Colonic mucosa (tissue), 4 donors: ENCODE data around the gene ETNK1. TPM values are rescaled to one million over a fixed set of nuclear protein-coding genes. Genes with fewer than 3 reads are reported as not detected.
"Not testable (repeated sequence)": the region's sequence is repeated elsewhere in the genome, so short reads cannot be mapped to it uniquely, and the experiment has no call there.

Experiments used
- DNase-seq: peaks from one replicate; pipeline ENCODE4 v3.0.0-alpha.2; 2020
- H3K27ac ChIP-seq: fragments of 200-600 bp; one replicate; pipeline ENCODE4 v1.8.0; 2021
- H3K27me3 ChIP-seq: fragments of 200-600 bp; one replicate; pipeline ENCODE4 v1.8.0; 2021
- H3K36me3 ChIP-seq: fragments of 200-600 bp; one replicate; pipeline ENCODE4 v1.8.0; 2021
- H3K4me1 ChIP-seq: fragments of 200-600 bp; one replicate; pipeline ENCODE4 v1.8.0; 2021; ENCODE audit warnings: mild to moderate bottlenecking
- H3K4me3 ChIP-seq: fragments of 200-600 bp; one replicate; pipeline ENCODE4 v1.8.0; 2021
- H3K9ac ChIP-seq, 2 donors: one replicate each; pipeline ENCODE4 v1.7.0; 2013; ENCODE audit warnings: control low read depth in 2 of 2, low read depth in 2 of 2, low read length in 2 of 2
- H3K9me3 ChIP-seq: fragments of 200-600 bp; one replicate; pipeline ENCODE4 v1.8.0; 2021
- CTCF ChIP-seq: fragments of 200-600 bp; IDR thresholded peaks from one replicate; pipeline ENCODE4 v1.8.0; 2022; ENCODE audit warnings: antibody characterized with exemption, mild to moderate bottlenecking
- intact Hi-C: fragments of 100-400 bp; cut with DNase I; formaldehyde crosslinking; loops from one replicate; pipeline ENCODE4 v1.14.1; 2022
- total RNA-seq, 2 donors: library from RNA; stranded (reverse); fragmentation: NEBNext Ultra II Directional in 1 of 2; extraction: Animal tissue kit (Norgen Biotek cat#: 25700) in 1 of 2; gene quantifications; one replicate each; pipeline ENCODE4 v1.2.1, GENCODE V29; 2021
- donor health status: healthy.
- donor health status: DM: no; HTN: no; CAD: no.
- donor health status: DM: no; HTN: no; CAD: no.

ETNK1 gene
- total RNA-seq, 2 donors from 2014 or later = 82.4 to 115 TPM

- H3K9ac ChIP-seq = no peak overlapping the region
- no peaks in the 10 kb centered on the region for H3K4me1 ChIP-seq
- intact Hi-C loops = no loop called here
- TF ChIP-seq CTCF = no peak
- H3K27ac ChIP-seq = no peak overlapping the region
- H3K9me3 ChIP-seq = no peaks in the 10 kb centered on the region
- no peaks in the 10 kb centered on the region for H3K27me3 ChIP-seq
- DNase-seq = no peak
- H3K4me3 ChIP-seq = no peak overlapping the region
- H3K36me3 ChIP-seq = no peaks in the 10 kb centered on the region
Measured at GRCh38 chr12:22609501-22609900, 15.5 kb upstream of the ETNK1 start.

GRCh38 chr12:22610131-22610530 is 14.8 kb upstream of the ETNK1 start:
- no peak overlapping the region for H3K27ac ChIP-seq
- no peak overlapping the region for H3K9ac ChIP-seq
- no peaks in the 10 kb centered on the region for H3K4me1 ChIP-seq
- intact Hi-C loops = no loop called here
- TF ChIP-seq CTCF = no peak
- no peaks in the 10 kb centered on the region for H3K27me3 ChIP-seq
- no peaks in the 10 kb centered on the region for H3K9me3 ChIP-seq
- DNase-seq = no peak
- H3K36me3 ChIP-seq = no peaks in the 10 kb centered on the region
- no peak overlapping the region for H3K4me3 ChIP-seq

GRCh38 chr12:22612822-22613221 is 12.1 kb upstream of the ETNK1 start:
- H3K4me3 ChIP-seq, H3K4me1 ChIP-seq, H3K9me3 ChIP-seq, H3K27me3 ChIP-seq, H3K9ac ChIP-seq, H3K27ac ChIP-seq, H3K36me3 ChIP-seq, DNase-seq, intact Hi-C loops: not testable (repeated sequence)

DNA sequence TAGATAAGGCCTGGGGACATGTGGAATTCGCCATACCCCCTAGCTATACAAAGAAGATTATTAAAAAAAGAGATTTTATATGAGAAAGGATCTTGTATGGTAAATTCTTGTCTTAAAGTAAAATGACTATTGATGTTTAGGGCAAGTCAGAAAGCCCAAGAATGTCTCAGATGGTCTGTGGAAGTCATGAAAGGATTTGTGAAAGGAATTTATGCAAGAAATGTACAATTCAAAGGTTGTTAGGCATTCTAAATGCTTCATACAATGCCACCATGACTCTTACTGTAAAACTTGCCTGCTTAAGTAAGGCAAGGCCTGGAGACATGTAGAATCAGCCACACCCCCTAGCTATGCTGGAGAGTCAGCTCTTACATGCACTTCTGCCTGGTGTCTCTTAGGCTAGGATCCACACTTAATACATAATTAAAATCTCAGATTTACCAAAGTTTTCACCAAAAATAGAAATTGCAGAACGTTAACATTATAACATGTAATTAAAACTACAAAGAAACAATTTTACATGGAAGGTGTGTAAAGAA is 8.9 kb upstream of the ETNK1 start:
- Histone ChIP-seq H3K27me3 (no peaks in the 10 kb centered on the region), H3K27ac (no peak overlapping the region), H3K9ac (no peak overlapping the region), H3K9me3 (no peaks in the 10 kb centered on the region), H3K4me3 (no peak overlapping the region), H3K36me3 (no peaks in the 10 kb centered on the region), H3K4me1 (no peaks in the 10 kb centered on the region)
- no peak for DNase-seq
- TF ChIP-seq CTCF = no peak
- intact Hi-C loops = no loop called here

GRCh38 chr12:22617630-22618029 is 7.3 kb upstream of the ETNK1 start:
- no peak overlapping the region for H3K9ac ChIP-seq
- no peaks in the 10 kb centered on the region for H3K36me3 ChIP-seq
- no peak for DNase-seq
- H3K4me1 ChIP-seq = no peaks in the 10 kb centered on the region
- no peaks in the 10 kb centered on the region for H3K27me3 ChIP-seq
- no peak overlapping the region for H3K4me3 ChIP-seq
- no peaks in the 10 kb centered on the region for H3K9me3 ChIP-seq
- intact Hi-C loops = no loop called here
- no peak overlapping the region for H3K27ac ChIP-seq
- no peak for TF ChIP-seq CTCF

- TF ChIP-seq CTCF = no peak
- peak overlapping the region; percentile 98 for H3K27ac ChIP-seq
- H3K4me1 ChIP-seq = no peaks in the 10 kb centered on the region
- no peaks in the 10 kb centered on the region for H3K36me3 ChIP-seq
- peak overlapping the region; percentile 66 for H3K4me3 ChIP-seq
- H3K9me3 ChIP-seq = no peaks in the 10 kb centered on the region
- no peaks in the 10 kb centered on the region for H3K27me3 ChIP-seq
- DNase-seq = no peak
- peak overlapping the region; percentile 100 for H3K9ac ChIP-seq
- intact Hi-C loops = loop anchor here (2.0 kb wide), 1 partner anchor 82 kb away; no protein-coding TSS in a partner anchor
Measured at GRCh38 chr12:22624548-22624869, 462 bp upstream of the ETNK1 start.
